Cerebellar nuclear complex (tissue), 1 donor: ENCODE results near the gene ARPC5L.
"Not testable (repeated sequence)": the region's sequence is repeated elsewhere in the genome, so short reads cannot be mapped to it uniquely, and the experiment has no call there.

Source experiments
- DNase-seq, 2 experiments: peaks; one replicate each; lab custom pipeline; 2025; lab: John Stamatoyannopoulos, UW

The ARPC5L gene

GRCh38 chr9:124861342-124862229 lies at the start of gene ARPC5L, which contains the start of gene RPL35:
Gene ARPC5L (plus strand): TSS chr9:124862130. CDS start chr9:124869291, 7,161 bp downstream.
Gene RPL35 (minus strand): TSS chr9:124861957. CDS start chr9:124861912, 45 bp downstream.
- peak; percentile 49 to 81 for DNase-seq

DNA sequence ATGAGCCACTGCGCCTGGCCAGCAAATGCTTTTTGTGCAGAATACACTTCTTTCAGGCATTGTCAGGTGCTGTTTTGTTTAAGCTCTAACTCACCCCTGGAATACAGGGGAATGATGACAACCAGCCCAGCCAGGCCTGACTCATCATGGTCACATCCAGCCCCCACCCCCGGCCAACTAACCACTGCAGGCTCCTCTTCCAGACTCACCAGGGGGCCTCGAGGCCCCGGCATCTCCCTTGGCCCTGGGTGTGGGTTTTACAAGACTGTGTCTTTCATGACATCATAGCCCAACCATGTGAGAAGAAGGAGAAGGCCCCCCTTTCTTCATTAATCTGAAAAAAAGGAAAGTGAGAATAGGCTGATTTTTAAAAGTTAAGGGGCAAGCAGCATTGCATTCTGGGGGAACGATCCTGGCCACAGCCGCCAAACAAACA lies 49.5 kb upstream of the ARPC5L start:
- no peak for DNase-seq

- DNase-seq: no peak
These were observed 48.9 kb upstream of the ARPC5L start for GRCh38 chr9:124813041-124813440.

GRCh38 chr9:124813501-124814163 lies 48.3 kb upstream of the ARPC5L start:
- no peak for DNase-seq

GRCh38 chr9:124814164-124814535 lies 47.8 kb upstream of the ARPC5L start:
- DNase-seq: no peak

- no peak for DNase-seq
These were observed 46.3 kb upstream of the ARPC5L start for GRCh38 chr9:124815601-124816000.

GRCh38 chr9:124818431-124819281 lies 43.3 kb upstream of the ARPC5L start:
- no peak for DNase-seq

DNA sequence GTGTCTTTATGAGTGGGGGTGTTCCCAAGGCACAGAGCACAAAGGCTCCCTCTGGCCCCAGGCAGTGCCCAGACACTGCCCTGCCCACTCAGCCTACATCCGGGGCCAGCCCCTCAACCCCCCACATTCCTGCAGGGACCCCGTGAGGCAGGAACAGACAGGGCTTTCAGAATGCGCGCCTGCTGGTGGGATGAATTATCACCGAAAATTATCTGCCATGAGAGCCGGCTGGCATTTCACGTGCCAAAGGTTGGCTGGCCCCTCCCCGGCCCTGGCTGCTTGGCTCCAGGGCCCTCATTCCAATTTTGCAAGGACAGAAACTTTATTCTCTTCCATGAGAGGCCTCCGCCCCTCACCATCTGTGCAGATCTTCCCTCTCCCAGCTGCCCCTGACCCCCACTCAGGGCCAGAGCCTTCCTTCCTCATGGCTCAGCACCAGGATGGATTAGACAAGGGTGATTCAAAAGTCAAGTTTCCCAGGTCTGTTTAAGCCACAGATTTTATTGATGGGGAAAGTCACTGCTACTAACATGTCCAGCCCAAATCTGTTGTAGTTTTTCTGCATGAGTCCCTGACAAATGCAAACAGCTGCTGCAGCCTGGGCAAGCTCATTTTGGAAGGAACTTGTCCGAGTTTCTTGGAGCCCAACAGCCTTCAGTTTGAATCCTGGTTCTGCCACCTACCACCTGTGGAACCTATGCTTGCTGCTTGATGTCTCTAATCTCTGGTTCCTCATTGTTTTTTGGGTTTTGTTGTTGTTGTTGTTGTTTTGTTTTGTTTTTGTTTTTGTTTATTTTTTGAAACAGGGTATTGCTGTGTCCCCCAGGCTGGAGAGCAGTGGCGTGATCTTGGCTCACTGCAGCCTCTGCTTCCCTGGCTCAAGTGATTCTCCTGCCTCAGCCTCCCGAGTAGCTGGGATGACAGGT lies 41.0 kb upstream of the ARPC5L start:
- DNase-seq: no peak

DNA sequence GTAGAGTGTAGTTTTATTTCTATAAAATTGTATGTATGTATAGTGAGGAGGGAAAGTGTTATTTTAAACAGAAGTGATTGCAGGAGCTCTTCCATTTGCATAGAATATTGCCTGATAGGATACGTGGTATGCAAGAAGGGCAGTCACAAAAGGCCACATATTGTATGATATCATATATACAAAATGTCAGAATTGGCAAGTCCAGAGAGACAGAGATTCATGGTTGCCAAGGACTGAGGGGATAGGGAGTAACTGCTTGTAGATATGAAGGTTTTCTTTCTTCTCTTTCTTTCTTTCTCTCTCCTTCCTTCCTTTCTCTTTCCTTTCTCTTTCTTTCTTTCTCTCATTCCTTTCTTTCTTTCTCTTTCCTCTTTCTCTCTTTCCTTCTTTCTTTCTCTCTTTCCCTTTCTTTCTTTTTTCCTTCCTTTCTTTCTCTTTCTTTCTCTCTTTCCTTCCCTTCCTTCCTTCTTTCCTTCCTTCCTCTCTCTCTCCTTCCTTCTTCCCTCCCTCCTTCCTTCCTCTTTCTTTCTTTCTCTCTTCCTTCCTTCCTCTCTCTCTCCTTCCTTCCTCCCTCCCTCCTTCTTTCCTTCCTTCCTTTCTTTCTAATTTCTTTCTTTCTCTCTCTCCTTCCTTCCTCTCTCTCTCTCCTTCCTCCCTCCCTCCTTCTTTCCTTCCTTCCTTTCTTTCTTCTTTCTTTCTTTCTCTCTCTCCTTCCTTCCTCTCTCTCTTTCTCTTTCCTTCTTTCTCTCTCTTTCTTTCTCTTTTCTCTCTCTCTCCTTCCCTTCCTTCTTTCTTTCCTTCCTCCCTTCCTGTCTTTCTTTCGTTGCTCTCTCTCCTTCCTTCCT lies 33.2 kb upstream of the ARPC5L start:
- DNase-seq: no peak

GRCh38 chr9:124829334-124829669 lies 32.6 kb upstream of the ARPC5L start:
- no peak for DNase-seq

GRCh38 chr9:124830593-124830992 lies 31.3 kb upstream of the ARPC5L start:
- no peak for DNase-seq

DNA sequence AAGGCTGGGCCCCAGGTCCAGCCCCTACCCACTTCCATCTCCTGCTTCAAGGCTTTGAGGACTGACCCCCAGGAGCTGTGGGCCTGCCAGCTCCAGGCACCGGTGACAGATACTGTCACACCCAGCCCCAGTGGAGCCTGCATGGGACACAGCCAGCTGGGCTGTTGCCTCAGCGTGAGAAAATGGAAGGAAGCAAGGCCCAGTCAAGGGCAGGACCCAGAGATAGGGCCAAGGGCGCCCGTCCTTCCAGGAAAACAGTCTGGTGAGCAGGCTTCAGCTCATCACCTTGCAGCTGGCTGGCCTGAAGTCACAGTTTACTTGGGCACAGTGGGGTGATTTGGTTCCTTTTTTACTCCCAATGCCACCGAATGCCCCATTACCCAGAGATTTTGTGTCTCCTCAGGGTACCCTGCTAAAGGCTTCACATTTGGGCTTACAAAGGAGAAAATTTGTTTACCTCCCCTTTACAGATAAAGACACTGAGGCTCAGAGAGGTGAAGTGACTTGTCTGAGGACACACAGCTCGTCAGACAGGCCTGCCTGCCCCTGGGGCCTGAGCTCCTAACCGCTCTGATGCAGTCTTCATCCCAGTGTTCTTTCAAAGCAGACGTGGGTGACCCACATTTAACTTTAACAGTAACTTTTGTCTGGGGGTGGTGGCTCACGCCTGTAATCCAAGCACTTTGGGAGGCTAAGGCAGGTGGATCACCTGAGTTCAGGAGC lies 30.1 kb upstream of the ARPC5L start:
- no peak for DNase-seq

- no peak for DNase-seq
These were observed 27.3 kb upstream of the ARPC5L start for GRCh38 chr9:124834591-124834990.

GRCh38 chr9:124835026-124835557 lies 26.8 kb upstream of the ARPC5L start:
- DNase-seq: no peak

- not testable (repeated sequence) for DNase-seq
These were observed 23.8 kb upstream of the ARPC5L start for GRCh38 chr9:124838132-124838531.

GRCh38 chr9:124838567-124839275 lies 23.2 kb upstream of the ARPC5L start:
- DNase-seq: not testable (repeated sequence)

- DNase-seq: no peak
These were observed 22.2 kb upstream of the ARPC5L start for GRCh38 chr9:124839612-124840299.

DNA sequence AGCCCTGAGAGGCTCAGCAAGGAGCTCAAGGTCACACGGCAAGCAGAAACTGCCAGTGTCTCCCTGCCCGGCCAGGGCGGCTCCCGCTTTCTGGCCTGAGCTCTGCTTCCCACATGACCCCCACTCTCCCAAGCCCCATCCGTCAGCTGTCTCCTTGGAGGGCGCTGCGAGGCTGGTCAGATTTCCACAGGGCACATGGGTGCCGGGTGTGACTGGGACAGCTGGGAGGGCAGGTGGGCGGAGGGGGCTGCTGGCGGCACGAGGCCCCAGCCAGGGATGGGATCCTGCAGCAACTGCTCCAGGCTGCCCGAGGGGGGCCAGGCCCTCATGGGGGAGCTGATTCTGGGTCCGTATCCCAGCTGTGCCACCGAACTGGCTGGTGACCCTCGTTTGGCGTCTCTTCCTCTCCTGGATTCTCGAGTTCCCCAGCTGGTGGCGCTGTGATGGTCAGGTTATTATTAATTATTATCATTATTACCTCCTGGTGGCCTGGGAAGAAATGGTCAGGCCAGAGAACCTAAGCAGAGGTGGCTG lies 21.6 kb upstream of the ARPC5L start:
- DNase-seq: no peak
